Measurements from ENCODE around the gene EWSR1.

The EWSR1 gene

GRCh38 chr22:29311464-29312217 lies 43.6 kb downstream of the EWSR1 start:
- Histone ChIP-seq H3K4me1 (ENCODE audit: insufficient read depth, low read length) (peaks cover 12% of the 10 kb centered on the region; the same call in 1 of the 2 replicates), H3K36me3 (ENCODE audit: insufficient read depth, low read length) (no peaks in the 10 kb centered on the region), H3K9ac (ENCODE audit: low read depth, low read length) (no peak overlapping the region), H3K9me3 (ENCODE audit: control insufficient read depth, insufficient read depth, low read length) (no peaks in the 10 kb centered on the region; the same call in 1 of the 2 replicates)

GRCh38 chr22:29312218-29313125 lies 44.4 kb downstream of the EWSR1 start:
- H3K9ac ChIP-seq (ENCODE audit: low read depth, low read length): no peak overlapping the region
- no peaks in the 10 kb centered on the region; the same call in 1 of the 2 replicates for H3K9me3 ChIP-seq (ENCODE audit: control insufficient read depth, insufficient read depth, low read length)
- H3K36me3 ChIP-seq (ENCODE audit: insufficient read depth, low read length): no peaks in the 10 kb centered on the region
- peaks cover 12% of the 10 kb centered on the region; the same call in 1 of the 2 replicates for H3K4me1 ChIP-seq (ENCODE audit: insufficient read depth, low read length)

GRCh38 chr22:29313126-29313575 lies 45.1 kb downstream of the EWSR1 start:
- Histone ChIP-seq H3K4me1 (ENCODE audit: insufficient read depth, low read length) (peaks cover 12% of the 10 kb centered on the region; the same call in 1 of the 2 replicates), H3K9ac (ENCODE audit: low read depth, low read length) (no peak overlapping the region), H3K36me3 (ENCODE audit: insufficient read depth, low read length) (no peaks in the 10 kb centered on the region), H3K9me3 (ENCODE audit: control insufficient read depth, insufficient read depth, low read length) (no peaks in the 10 kb centered on the region; the same call in 1 of the 2 replicates)

GRCh38 chr22:29313576-29314466 lies 45.8 kb downstream of the EWSR1 start:
- Histone ChIP-seq H3K9ac (ENCODE audit: low read depth, low read length) (peak overlapping the region; percentile 55; the same call in 1 of the 2 replicates), H3K9me3 (ENCODE audit: control insufficient read depth, insufficient read depth, low read length) (no peaks in the 10 kb centered on the region; the same call in 1 of the 2 replicates), H3K36me3 (ENCODE audit: insufficient read depth, low read length) (no peaks in the 10 kb centered on the region), H3K4me1 (ENCODE audit: insufficient read depth, low read length) (peaks cover 9% of the 10 kb centered on the region; the same call in 1 of the 2 replicates)

GRCh38 chr22:29314537-29315285 lies 46.6 kb downstream of the EWSR1 start:
- H3K4me1 ChIP-seq (ENCODE audit: insufficient read depth, low read length): peaks cover 4% of the 10 kb centered on the region; the same call in 1 of the 2 replicates
- H3K9me3 ChIP-seq (ENCODE audit: control insufficient read depth, insufficient read depth, low read length): no peaks in the 10 kb centered on the region; the same call in 1 of the 2 replicates
- H3K36me3 ChIP-seq (ENCODE audit: insufficient read depth, low read length): no peaks in the 10 kb centered on the region
- H3K9ac ChIP-seq (ENCODE audit: low read depth, low read length): peak overlapping the region; percentile 55

- H3K4me1 ChIP-seq (ENCODE audit: insufficient read depth, low read length): peaks cover 4% of the 10 kb centered on the region; the same call in 1 of the 2 replicates
- H3K36me3 ChIP-seq (ENCODE audit: insufficient read depth, low read length): no peaks in the 10 kb centered on the region
- H3K9ac ChIP-seq (ENCODE audit: low read depth, low read length): peak within 1 kb of the TSS; percentile 55
- H3K9me3 ChIP-seq (ENCODE audit: control insufficient read depth, insufficient read depth, low read length): no peaks in the 10 kb centered on the region; the same call in 1 of the 2 replicates
Observed at GRCh38 chr22:29315286-29316140, 47.4 kb downstream of the EWSR1 start, which contains the start of gene RASL10A. Gene RASL10A (minus strand): TSS chr22:29315697. CDS start chr22:29315246, 451 bp downstream.

GRCh38 chr22:29316141-29316828 lies 48.2 kb downstream of the EWSR1 start:
- Histone ChIP-seq H3K36me3 (ENCODE audit: insufficient read depth, low read length) (no peaks in the 10 kb centered on the region), H3K9ac (ENCODE audit: low read depth, low read length) (peak overlapping the region; percentile 43; the same call in 1 of the 2 replicates), H3K9me3 (ENCODE audit: control insufficient read depth, insufficient read depth, low read length) (no peaks in the 10 kb centered on the region; the same call in 1 of the 2 replicates), H3K4me1 (ENCODE audit: insufficient read depth, low read length) (peaks cover 4% of the 10 kb centered on the region; the same call in 1 of the 2 replicates)

- H3K9me3 ChIP-seq (ENCODE audit: control insufficient read depth, insufficient read depth, low read length): no peaks in the 10 kb centered on the region; the same call in 1 of the 2 replicates
- no peak overlapping the region for H3K9ac ChIP-seq (ENCODE audit: low read depth, low read length)
- peaks cover 4% of the 10 kb centered on the region; the same call in 1 of the 2 replicates for H3K4me1 ChIP-seq (ENCODE audit: insufficient read depth, low read length)
- H3K36me3 ChIP-seq (ENCODE audit: insufficient read depth, low read length): no peaks in the 10 kb centered on the region
Observed at GRCh38 chr22:29317827-29318454, 49.9 kb downstream of the EWSR1 start.

GRCh38 chr22:29319072-29319471 lies 51.0 kb downstream of the EWSR1 start:
- H3K9me3 ChIP-seq (ENCODE audit: control insufficient read depth, insufficient read depth, low read length): no peaks in the 10 kb centered on the region
- peaks cover 3% of the 10 kb centered on the region; the same call in 1 of the 2 replicates for H3K4me1 ChIP-seq (ENCODE audit: insufficient read depth, low read length)
- H3K36me3 ChIP-seq (ENCODE audit: insufficient read depth, low read length): no peaks in the 10 kb centered on the region
- H3K9ac ChIP-seq (ENCODE audit: low read depth, low read length): no peak overlapping the region

GRCh38 chr22:29320546-29320945 lies 52.5 kb downstream of the EWSR1 start:
- H3K9me3 ChIP-seq (ENCODE audit: control insufficient read depth, insufficient read depth, low read length): no peaks in the 10 kb centered on the region
- H3K36me3 ChIP-seq (ENCODE audit: insufficient read depth, low read length): no peaks in the 10 kb centered on the region
- H3K9ac ChIP-seq (ENCODE audit: low read depth, low read length): no peak overlapping the region
- H3K4me1 ChIP-seq (ENCODE audit: insufficient read depth, low read length): no peaks in the 10 kb centered on the region

GRCh38 chr22:29323641-29324040 lies 55.6 kb downstream of the EWSR1 start:
- H3K9me3 ChIP-seq (ENCODE audit: control insufficient read depth, insufficient read depth, low read length): no peaks in the 10 kb centered on the region
- no peak overlapping the region for H3K9ac ChIP-seq (ENCODE audit: low read depth, low read length)
- H3K36me3 ChIP-seq (ENCODE audit: insufficient read depth, low read length): no peaks in the 10 kb centered on the region; the same call in 1 of the 2 replicates
- H3K4me1 ChIP-seq (ENCODE audit: insufficient read depth, low read length): no peaks in the 10 kb centered on the region
